ENCODE measurements around the gene OR6C70.
"Not testable (repeated sequence)": the region's sequence is repeated elsewhere in the genome, so short reads cannot be mapped to it uniquely, and the experiment has no call there.

Gene OR6C70

DNA sequence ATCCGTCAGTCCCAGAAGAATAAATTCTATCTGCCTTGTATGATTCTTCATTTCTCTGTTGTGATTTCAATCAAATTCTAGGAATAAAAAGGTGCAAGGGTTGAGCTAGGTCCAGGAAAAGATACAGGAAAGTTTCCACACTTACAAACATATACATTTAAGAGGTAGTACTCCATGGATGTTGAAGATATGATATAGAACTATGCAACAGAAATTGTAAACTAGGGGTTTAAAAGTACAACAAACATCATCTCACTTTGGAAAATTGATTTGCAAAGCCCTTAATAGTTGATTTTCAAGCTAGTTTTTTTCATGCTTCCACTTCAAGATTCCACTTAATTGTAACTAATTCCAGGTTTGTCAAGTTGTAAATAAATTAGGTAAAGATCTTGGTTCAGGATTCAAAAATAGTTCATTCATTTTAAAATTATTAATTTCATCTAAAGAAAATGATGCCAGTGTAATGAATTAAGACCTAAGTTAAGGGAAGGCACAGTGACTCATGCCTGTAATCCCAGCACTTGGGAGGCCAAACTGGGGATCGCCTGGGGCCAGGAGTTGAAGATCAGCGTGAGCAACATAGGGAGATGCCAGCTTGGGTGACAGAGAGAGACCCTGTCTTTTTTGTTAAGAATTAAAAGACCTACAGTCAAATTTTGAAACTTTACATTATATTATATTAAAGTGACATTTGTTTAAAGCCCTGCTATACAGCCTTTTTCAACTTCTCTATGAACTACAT, at the start of gene OR6C70:
Gene OR6C70 (minus strand): TSS at position 51 of the 742 bp plus-strand sequence. CDS start 0 bp downstream, at position 51.
- DNase-seq, result no peak

DNA sequence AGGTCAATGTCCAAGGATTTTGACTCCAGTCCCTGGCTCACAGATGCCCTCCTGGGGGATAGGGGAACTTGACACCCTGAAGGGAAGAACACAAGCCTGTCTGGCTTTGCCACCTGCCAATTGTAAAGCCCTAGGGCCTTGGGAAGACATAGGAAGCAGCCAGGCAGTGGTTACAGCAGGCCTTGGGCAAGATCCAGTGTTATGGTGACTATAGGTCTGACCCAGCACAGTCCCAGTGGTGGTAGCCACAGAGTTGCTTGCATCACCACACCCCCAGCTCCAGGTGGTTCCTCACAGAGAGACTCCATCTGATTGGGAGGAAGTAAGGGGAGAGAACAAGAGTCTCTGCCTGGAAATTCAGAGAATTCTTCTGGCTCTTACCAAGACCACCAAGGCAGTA, 46.5 kb upstream of the OR6C70 start:
- DNase-seq, result no peak

DNA sequence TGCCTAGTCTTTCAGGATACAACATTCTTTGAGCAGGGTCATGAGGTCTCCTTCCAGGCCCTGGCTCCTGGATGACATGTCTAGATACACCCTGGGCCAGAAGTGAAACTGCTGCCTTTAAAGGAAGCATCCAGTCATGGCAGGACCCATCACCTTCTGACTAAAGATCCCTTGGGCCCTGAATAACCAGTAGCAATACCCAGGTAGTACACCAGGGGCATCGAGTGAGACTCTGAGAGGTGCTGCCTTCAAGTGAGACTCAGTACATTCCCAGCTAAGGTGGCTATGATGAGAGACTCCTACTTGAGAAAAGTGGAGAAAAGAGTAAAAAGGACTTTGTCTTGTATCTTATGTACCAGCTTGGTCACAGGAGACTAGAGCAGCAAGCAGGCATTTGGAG, 45.8 kb upstream of the OR6C70 start:
- DNase-seq, result no peak

DNA sequence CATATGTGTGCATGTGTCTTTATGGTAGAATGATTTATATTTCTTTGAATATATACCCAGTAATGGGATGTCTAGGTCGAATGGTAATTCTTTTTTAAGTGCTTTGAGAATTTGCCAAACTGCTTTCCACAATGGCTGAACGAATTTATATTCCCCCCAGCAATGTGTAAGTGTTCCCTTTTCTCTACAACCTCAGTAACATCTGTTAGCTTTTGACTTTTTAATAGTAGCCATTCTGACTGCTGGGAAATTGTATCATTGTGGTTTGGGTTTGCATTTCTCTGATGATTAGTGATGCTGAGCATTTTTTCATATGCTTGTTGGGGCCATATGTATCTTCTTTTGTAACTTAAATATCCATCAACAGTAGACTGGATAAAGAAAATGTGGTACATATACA, 31.7 kb upstream of the OR6C70 start:
- no peak for DNase-seq

DNA sequence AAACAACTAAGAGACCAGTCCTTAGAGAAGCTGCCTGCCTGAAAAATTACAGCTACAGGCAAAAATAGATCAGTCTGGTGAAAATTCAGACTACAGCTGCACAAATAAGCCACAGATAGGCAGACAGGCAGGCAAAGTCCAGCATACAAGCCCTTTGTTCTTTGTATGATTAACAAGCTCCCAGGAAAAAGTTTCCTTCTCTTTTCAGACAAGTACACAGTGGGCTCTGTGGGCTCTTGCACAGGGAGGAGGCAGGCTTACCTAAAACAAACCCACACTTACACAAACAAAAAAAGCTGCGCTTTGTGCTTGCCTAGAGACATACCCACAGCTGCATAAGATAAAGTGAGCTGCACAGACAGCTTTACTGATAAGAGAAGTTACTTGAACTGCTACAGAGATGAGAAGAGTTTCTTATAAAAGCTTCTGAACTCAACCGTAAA, 29.9 kb upstream of the OR6C70 start:
- DNase-seq, result no peak

GRCh38 chr12:55499231-55499630, 29.3 kb upstream of the OR6C70 start:
- no peak for DNase-seq

DNA sequence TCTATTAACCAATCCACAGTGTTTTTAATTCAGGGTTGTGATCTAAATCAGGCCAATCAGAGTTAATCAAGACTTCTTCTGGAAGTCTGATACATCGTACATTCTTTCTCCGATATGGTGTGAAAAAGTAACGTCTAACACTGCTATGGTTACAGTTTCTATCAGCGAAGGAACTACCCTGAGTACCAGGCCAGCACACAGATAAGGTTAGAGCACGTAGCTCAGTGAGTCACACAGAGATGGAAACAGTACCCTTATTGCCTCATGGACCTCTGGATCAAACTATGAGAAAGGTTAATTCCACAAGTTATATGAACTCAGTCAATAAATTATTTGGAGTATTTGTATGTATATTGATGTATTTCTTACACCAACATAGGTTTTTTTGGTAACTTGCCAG, 25.6 kb upstream of the OR6C70 start:
- no peak for DNase-seq

DNA sequence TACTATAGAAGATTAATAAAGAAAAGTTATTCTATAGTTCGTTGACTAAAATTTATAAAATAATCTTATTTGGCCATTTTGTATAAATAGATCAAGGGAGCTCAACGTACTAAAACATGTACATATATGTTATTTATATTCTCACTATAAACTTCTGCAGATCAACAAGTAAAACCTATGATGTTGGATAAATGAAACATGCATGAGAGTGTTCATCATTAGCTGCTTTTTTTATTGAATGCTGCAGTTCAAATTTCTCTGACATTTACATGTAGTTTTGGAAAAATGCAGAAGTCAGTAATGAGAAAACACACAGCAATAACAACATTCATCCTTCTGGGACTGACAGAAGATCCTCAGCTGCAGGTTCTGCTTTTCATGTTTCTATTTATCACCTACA, 22.1 kb upstream of the OR6C70 start, which contains the start of gene OR6C68:
Gene OR6C68 (plus strand): TSS at position 301 of the 400 bp plus-strand sequence. CDS start 0 bp downstream, at position 301.
- no peak for DNase-seq

- DNase-seq, result not testable (repeated sequence)
Measured at GRCh38 chr12:55484284-55484683, 14.3 kb upstream of the OR6C70 start.

GRCh38 chr12:55479136-55479535, 9.2 kb upstream of the OR6C70 start:
- not testable (repeated sequence) for DNase-seq

- DNase-seq, result no peak
Measured at GRCh38 chr12:55472264-55472663, 2.3 kb upstream of the OR6C70 start.

DNA sequence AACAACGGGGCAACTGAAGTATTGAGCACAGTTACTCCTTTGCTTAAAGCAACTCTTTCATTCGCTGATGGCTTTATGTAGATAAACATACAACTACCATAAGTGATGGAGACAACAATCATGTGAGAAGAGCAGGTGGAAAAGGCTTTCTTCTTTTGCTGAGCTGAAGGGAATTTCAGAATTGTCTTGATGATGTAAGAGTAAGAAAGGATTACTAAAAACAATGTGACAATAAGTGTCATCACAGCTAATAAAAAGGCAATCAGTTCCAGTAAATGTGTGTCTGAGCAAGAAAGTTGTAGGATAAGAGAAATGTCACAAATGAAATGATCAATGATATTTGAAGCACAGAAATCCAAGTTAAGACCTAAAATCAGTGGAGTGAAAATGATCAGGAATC, 647 bp downstream of the OR6C70 start:
- no peak for DNase-seq

GRCh38 chr12:55467836-55468235, 2.1 kb downstream of the OR6C70 start:
- no peak for DNase-seq

DNA sequence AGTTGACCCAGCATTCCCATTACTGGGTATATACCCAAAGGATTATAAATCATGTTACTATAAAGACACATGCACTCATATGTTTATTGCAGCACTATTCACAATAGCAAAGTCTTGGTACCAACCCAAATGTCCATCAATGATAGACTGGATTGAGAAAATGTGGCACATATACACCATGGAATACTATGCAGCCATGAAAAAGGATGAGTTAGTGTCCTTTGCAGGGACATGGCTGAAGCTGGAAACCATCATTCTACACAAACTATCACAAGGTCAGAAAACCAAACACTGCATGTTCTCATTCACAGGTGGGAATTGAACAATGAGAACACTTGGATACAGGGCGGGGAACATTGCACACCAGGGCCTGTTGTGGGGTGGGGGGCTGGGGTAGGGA, 5.0 kb downstream of the OR6C70 start:
- not testable (repeated sequence) for DNase-seq

DNA sequence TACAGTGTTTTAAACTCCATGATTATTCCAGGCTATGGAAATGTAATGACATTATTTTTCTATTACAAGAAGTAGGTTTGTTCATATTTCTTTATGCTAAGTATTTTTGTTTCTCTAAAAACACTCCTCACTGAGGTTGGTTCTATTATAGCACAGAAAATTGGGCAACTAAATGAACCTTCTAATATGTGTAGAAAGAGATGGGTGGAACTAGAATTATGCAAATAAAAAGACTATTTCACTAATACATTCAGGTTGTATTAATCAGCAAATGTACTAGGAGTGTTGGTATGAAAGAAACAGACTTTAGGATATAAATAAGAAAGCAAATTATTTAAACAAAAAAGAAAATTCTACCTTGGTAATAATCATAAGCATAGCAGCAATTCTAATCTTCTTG, 21.1 kb downstream of the OR6C70 start:
- DNase-seq, result no peak

GRCh38 chr12:55446326-55446725, 23.6 kb downstream of the OR6C70 start:
- DNase-seq, result no peak

- DNase-seq, result no peak
Measured at GRCh38 chr12:55445357-55445756, 24.6 kb downstream of the OR6C70 start.

- no peak for DNase-seq
Measured at GRCh38 chr12:55443776-55444175, 26.2 kb downstream of the OR6C70 start, which contains the start of gene OR6C2. Gene OR6C2 (plus strand): TSS chr12:55444076. CDS start chr12:55452214, 8,138 bp downstream.

- DNase-seq, result not testable (repeated sequence)
Measured at GRCh38 chr12:55441233-55441632, 28.7 kb downstream of the OR6C70 start.

DNA sequence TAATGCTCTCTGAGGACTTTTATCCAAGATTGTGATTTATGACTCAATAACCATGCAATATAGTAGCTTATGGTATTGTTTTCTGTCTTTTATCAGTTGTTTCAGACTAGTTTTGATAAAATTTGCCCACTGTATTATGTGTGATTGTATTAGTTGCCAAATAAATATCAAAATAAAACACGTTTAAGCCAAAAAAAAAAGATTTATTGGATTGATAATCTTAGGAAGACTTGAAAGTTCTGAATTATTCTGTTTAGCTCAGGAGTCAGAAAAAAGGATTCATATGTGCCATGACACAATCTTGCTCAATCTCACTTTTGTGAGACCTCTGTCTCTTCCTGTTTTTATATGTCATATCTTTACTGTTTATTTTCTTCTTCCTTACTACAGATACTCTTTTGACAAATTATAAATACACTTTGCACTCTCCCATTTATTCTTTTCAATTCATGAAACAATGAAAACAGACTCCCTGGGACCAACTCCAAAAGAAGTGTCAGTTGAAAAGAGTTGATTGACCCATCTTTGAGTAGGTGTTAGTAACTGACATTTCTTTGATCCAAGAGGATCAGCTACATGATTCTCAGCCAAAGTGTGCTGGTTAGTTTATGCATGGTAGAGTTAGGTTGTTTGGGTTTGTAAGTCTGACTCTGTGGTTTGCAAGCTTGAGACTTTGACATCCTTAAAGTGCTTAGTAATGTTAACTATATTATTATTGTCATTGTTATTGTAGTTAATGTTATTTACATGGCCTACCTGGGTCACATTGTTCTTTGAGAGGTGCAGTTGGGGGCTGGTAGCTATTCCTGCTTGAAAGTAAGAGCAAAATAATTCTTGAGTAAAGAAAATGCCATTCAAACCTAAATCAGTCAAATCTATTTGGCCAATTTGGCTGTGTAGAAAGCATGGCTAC, 41.4 kb downstream of the OR6C70 start:
- no peak for DNase-seq

DNA sequence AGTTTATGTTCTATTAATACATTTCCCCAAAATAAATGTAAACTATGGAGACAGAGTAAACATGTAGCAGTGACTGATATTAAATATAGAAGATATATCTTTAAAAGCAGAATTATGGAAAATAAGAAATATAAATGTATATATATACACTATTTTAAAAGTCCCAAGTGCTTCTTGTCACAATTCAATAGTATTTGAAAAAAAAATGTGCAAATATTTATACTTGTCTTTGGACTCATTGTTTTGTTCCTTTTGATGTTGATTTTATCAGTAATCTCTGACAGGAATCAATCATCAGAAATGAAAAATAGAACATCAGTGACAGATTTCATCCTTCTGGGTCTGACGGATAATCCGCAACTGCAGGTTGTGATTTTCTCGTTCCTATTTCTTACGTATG, 44.0 kb downstream of the OR6C70 start, which contains the start of gene OR6C76:
Gene OR6C76 (plus strand): TSS at position 301 of the 400 bp plus-strand sequence. CDS start 0 bp downstream, at position 301.
- DNase-seq, result no peak

DNA sequence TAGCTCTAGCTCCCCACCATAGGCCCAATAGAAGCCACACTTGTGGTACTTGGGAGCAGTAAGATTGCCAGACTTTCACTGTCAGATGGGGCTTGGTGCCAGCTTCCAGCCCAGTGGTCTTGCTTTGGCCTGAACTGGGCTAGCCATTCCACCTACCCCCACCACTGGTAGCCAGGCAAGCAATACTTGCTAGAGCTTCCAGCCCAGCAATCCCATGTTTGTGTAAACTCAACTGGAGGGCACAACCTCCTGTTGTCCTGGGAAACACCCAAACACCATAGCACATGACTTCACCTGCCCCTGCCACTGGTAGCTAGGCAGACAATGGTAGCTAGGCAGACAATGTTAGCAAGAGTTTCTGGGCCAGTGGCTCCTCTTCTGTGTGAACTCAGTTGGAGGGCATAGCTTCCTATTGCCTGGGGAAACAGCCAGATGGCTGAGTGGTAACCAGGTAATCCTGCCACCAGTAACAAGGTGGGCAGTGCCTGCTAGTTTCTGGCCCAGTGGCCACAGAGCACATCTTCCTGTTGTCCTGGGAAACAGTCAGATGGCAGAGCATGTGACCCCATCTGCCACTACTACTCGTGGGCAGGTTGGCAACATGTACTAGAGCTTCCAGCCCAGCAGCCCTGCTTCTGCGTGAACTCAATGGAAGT, 49.5 kb downstream of the OR6C70 start:
- DNase-seq, result no peak
